Brain pericyte (primary cell): ENCODE measurements around the gene PRAMEF20.
"Not testable (repeated sequence)": the region's sequence is repeated elsewhere in the genome, so short reads cannot be mapped to it uniquely, and the experiment has no call there.

Source experiments
- DNase-seq: peaks from one replicate; pipeline ENCODE4 v3.0.0-alpha.2; 2012; ENCODE audit warnings: low read depth, low spot score

Gene PRAMEF20

DNA sequence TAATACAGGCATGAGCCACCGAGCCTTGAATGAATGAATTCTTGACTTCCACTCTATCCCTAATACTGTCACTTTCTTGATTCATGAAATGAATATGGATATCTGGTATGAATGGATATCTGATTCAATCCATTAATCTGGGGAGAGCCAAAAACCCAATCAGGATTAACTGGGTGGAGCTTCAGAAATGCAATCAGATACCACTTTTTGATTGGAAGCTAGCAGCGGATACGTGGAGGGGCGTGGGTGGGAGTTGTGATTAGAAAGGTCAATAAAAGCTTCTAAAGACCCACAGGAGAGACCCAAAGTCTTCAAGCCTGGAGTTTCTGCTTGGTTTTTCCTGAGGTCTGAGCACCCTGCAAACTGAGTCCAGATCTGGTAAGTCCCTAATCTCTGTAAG lies at the start of gene PRAMEF20:
PRAMEF20 (plus strand) TSS at position 301 of the 400 bp plus-strand sequence. CDS start 5,905 bp downstream, outside the sequence.
- not testable (repeated sequence) for DNase-seq

DNA sequence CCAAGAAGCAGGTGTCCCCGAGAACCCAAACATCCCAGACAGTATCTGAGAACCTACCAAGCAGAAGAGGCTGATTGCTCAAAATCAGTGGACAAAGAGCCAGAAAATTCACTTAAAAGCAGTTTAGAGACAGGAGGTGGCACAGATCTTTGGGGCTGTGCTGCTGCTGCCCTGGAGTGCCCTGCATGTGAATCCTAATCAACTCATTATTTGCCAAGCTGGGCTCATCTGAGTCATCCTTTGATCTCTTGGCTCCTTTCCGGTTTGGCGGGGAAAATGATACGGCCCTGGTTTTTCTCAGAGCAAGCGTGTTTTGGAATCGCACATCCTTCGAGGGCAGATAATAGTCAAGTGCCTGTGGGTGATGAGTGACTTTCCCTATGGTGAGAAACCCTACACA lies 47.9 kb upstream of the PRAMEF20 start:
- DNase-seq, result not testable (repeated sequence)

DNA sequence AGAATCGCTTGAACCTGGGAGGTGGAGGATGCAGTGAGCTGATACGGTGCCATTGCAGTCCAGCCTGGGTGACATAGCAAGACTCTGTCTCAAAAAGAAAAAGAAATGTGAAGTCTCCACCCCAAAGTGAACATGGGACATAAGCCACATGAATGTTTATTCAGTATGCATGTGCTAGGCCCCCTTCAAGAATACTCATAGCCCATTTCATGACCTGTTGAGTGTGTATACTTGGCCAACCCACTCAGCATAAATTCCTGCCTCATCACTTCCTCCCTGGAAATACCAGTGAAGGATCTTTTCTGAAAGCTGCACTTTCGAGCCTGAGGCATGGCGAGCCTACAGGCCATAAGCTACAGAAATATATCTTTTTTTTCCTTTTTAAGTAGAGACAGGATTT lies 45.3 kb upstream of the PRAMEF20 start:
- DNase-seq, result not testable (repeated sequence)

DNA sequence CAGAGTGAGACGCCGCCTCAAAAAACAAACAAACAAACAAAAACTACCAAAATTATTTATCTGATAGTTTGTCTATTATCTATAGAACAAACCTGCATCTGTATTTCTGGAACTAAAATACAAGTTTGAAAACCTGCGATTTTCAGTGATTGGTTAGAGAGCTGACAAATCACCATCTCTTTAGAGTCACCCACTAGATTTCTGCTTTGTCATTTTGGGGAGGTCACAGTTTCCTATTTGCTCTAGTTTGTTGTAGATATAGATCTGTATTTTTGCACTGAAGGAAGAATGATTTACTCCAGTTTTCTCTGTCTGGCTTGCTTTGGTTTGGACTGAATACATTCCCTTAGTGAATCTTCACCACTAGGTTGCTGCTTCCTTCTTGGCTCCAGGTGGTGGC lies 43.7 kb upstream of the PRAMEF20 start:
- not testable (repeated sequence) for DNase-seq

DNA sequence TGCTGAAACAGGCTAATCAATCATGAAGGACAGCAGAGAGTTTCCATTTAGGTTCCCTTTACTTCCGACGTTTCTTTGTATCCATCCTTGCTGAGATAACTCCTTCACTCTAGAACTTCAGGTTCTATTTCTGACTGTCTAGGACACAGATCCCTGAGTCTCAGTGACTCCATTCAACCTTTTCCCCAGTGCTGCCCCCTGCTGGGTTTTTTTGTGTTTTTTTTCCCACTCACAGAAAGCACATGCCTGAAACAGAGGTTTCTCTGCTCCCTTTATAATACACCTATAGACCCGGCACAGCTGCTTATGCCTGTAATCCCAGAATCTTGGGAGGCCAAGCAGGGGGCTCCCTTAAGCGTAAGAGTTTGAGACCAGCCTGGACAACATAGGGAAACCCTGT lies 41.7 kb upstream of the PRAMEF20 start:
- DNase-seq, result not testable (repeated sequence)

DNA sequence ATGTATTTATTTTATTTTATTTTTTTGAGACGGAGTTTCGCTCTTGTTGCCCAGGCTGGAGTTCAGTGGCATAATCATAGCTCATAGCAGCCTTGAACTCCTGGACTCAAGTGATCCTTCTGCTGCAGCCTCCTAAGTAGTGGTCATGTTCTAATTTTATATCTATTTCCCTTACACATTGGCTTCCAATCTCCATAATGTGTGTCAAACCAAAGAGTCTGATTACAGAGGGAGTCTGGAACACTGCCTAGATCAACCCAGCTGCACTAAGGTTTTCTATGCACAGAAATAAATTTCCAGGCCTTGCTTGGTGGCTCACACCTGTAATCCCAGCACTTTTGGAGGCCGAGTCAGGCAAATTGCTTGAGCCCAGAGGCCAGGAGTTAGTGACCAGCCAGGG lies 31.3 kb upstream of the PRAMEF20 start:
- DNase-seq, result not testable (repeated sequence)

DNA sequence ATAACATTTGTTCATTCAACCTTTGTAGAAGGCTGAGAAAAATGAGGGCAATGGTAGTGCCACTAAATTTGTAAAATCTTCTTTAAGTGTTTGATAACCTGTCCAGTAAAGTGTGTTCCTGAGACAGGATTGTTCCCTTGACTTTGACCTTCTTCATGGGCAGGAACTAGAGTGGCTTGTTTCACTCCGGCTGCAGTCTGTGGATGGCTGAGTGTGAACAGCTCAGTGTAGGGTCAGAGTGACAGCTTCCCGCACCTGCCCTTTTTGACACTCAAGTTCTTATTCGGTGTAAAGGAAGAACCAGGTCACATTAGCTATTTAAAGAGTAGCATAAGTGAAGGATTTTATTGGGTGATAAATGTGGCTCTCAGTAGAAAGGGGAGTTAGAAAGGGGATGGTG lies 29.9 kb upstream of the PRAMEF20 start:
- not testable (repeated sequence) for DNase-seq

DNA sequence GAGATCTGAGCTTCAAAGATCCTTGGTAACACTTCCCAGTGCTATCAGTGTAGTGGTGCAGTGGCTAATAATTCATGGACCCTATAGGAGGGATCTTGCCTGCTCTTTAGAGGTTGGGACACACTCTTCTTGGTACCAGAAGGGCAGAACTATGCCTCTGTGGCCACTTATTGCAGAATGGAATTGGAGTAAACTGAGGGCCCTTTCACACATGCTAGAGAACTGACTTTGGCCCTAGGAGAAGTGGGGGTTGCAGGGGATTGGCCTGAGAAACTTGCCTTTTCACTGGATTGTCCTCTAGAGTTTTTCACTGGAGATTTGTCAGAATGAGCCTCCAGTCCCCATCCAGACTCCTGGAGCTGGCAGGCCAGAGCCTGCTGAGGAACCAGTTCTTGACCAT lies 20.9 kb upstream of the PRAMEF20 start, which contains the start of gene PRAMEF17:
PRAMEF17 (plus strand) TSS at position 301 of the 400 bp plus-strand sequence; CDS start at position 327, 26 bp downstream.
- not testable (repeated sequence) for DNase-seq

DNA sequence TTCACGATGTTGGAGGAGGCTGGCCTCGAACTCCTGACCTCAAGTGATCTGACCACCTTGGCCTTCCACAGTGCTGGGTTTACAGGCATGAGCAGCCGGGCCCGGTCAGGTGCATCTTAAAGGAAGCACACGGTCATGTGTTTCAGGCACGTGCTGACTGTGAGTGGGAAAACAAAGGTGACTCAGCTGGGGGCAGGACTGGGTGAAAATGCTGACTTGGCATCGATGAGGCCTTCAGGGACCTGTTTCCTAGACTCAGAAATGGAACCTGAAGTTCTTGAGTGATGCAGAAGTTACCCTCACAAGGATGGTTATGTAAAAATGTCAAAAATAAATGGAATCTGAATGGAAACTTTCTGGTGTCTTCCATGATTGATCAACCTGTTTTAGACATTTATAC lies 17.2 kb upstream of the PRAMEF20 start:
- not testable (repeated sequence) for DNase-seq

DNA sequence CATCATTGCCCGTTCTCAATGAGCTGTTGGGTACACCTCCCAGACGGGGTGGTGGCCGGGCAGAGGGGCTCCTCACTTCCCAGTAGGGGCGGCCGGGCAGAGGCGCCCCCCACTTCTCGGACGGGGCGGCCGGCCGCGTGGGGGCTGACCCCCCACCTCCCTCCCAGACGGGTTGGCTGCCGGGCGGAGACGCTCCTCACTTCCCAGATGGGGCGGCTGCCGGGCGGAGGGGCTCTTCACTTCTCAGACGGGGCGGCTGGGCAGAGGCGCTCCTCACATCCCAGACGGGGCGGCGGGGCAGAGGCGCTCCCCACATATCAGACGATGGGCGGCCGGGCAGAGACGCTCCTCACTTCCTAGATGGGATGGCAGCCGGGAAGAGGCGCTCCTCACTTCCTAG lies 15.5 kb upstream of the PRAMEF20 start:
- DNase-seq, result not testable (repeated sequence)

DNA sequence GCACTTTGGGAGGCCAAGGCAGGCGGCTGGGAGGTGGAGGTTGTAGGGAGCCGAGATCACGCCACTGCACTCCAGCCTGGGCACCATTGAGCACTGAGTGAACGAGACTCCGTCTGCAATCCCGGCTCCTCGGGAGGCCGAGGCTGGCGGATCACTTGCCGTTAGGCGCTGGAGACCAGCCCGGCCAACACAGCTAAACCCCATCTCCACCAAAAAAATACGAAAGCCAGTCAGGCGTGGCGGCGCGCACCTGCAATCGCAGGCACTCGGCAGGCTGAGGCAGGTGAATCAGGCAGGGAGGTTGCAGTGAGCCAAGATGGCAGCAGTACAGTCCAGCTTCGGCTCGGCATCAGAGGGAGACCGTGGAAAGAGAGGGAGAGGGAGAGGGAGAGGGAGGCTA lies 14.9 kb upstream of the PRAMEF20 start:
- not testable (repeated sequence) for DNase-seq

DNA sequence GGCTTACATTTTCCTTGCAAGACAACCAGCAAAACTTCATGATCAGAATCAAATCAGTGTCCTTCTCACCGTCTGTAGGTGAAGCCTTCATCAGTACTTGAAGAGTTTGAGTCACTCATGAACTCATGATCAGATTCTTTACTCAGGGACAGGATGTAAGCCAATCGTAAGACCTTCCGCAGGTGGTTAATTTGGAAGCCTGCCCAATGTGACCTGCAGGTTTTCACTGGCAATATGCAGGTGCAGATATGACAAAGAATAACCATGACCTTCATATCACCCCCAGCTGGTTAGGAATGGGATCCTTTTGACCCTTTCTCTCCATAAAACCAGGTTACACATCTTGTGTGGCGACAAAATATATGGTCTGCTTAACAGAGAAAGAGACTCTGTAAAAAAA lies 2.4 kb upstream of the PRAMEF20 start:
- DNase-seq, result no peak

DNA sequence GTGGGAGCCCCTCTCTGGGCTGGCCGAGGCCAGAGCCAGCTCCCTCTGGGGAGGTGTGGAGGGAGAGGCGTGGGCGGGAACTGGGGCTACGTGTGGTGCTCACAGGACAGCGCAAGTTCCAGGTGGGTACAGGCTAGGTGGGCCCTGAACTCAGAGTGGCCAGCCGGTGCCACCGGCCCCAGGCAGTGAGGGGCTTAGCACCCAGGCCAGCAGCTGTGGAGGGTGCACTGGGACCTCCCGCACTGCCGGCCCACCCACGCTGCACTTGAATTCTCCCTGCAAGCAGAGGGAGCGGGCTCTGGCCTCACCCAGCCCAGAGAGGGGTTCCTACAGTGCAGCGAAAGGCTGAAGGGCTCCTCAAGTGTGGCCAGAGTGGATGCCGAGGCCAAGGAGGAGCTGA lies 20.2 kb downstream of the PRAMEF20 start:
- DNase-seq, result no peak

DNA sequence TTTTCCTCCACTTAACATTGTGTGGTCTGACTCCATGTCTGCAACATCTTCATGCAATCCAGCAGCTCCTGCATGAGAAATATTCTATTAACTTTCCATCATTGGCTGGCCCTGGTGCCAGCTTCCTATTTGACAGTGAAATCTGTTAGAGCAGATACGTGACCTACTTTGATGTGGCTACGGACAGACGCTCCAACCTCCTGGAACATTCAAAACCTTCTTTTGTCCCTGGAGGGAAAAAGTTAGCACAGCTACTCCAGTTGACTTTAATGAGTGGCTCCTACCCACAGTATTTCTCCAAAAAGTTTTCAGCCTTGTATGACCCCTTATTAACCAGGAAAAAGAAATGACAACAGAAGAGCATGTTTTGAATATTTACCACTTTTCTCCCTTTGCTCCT lies 22.0 kb downstream of the PRAMEF20 start:
- no peak for DNase-seq

DNA sequence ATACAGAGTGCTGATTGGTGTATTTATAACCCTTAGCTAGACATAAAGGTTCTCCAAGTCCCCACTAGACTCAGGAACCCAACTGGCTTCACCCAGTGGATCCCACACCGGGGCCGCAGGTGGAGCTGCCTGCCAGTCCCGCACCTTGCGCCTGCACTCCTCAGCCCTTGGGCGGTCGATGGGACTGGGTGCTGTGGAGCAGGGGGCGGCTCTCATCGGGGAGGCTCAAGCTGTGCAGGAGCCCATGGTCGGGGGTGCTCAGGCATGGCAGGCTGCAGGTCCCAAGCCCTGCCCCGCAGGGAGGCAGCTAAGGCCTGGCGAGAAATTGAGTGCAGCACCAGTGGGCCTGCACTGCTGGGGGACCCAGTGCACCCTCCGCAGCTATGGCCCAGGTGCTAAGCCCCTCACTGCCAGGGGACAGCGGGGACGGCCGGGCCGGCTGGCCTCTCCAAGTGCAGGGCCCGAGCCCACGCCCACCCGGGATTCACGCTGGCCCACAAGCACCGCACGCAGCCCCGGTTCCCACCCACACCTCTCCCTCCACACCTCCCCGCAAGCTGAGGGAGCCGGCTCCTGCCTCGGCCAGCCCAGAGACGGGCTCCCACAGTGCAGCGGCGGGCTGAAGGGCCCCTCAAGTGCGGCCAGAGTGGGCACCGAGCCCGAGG lies 23.6 kb downstream of the PRAMEF20 start:
- not testable (repeated sequence) for DNase-seq

DNA sequence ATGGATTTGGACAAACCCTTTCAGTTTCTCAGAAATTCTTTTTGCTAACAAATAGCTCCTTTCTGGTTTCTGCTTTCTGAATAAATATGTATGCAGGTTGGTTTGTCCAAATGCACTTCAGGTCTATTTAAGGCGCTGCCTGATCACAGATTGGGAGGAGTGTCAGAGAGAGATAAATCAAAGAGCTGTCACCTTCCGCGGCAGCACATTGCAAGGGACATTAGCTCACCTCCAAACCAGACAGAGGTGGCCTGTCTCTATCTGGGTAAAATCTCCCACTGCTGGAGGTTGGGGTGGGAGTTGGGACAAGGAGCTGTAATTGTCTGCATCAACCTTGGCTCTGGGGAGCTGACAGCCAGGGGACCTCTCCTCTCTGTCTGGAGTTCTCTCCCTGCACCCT lies 25.2 kb downstream of the PRAMEF20 start:
- DNase-seq, result no peak

DNA sequence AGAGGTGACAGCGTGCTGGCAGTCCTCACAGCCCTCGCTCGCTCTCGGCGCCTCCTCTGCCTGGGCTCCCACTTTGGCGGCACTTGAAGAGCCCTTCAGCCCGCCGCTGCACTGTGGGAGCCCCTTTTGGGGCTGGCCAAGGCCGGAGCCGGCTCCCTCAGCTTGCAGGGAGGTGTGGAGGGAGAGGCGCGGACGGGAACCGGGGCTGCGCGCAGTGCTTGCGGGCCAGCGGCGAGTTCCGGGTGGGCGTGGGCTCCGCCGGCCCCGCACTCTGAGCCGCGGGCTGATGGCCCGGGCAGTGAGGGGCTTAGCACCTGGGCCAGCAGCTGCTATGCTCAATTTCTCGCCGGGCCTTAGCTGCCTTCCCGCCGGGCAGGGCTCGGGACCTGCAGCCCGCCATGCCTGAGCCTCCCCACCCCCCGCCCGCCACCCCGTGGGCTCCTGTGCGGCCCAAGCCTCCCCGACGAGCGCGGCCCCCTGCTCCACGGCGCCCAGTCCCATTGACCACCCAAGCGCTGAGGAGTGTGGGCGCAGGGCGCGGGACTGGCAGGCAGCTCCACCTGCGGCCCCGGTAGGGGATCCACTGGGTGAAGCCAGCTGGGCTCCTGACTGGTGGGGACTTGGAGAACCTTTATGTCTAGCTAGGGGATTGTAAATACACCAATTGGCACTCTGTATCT lies 29.0 kb downstream of the PRAMEF20 start:
- not testable (repeated sequence) for DNase-seq

DNA sequence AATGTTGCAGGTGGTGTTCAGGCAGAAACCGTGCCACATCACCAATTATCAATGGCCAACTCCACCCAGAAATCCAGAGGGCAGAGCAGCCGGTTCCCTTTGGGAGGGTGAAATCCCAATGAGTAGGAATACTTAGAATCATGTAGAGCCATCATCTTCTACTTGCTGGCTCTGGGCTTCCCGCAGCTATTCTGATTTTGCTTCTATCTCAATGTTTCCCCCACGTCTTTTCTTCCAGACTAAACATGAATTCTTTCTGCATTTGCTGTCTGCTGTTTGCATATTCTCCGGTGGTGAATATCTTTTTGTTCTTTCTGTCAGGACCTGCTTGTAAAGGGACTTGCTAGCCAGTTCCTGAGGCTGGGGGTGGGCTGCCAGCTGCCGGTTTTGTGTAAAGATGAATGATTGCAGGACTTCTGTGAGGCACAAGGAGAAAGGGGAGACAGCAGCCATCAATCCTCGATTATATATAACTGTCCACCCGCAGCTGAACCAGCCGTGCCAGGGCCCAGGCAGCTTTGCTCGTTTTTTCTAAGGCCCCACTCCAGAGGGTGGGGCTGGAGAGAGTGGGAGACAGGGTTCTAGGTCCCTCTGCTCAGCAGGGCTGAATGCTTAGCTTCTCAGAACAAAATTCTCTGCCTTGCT lies 33.2 kb downstream of the PRAMEF20 start:
- no peak for DNase-seq

DNA sequence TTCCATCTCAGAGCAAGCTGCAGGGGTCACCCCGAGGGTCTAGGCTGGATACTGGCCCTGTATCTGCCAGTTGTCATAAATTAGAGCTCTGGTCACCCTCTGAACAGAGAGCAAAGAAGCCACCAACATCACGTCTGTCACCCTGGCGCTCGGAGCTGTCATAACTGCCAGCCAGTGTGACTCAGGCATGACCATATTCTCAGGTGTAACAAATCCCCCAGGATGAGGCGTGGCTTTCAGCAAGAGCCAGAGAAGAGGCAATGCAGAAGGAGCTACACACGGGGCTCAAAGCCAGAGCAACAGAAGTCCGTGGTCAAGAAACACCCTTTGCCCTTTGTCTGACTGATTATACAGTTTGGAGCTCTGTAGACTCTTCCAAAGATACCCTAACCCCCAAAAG lies 40.0 kb downstream of the PRAMEF20 start:
- DNase-seq, result no peak

DNA sequence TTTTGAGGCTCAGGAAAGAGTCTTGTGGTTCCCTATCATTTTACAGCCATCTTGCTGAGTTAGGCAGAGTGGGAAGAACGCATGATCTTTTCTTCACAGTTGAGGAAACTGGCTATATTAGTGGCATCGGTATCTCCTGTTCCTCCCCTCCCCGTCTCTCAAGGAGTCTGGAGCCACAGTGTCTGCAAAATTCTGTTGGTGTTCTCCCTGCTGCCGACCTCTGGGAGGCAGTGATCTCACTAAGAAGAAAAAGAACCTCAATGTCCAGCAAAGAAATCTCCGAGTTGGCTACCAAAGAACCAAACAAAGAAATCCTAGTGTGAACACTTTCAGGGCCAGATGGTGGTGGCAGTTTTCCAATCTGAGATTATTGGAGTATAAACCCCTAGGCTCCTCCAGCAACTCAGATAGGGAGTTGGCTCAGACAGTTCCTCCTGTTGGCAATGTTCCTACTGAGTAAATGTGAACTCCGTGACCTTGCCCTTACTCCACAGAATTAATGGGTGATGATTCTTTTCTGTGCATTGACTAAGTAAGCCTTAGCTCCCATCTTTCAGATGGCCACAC lies 41.2 kb downstream of the PRAMEF20 start:
- no peak for DNase-seq

DNA sequence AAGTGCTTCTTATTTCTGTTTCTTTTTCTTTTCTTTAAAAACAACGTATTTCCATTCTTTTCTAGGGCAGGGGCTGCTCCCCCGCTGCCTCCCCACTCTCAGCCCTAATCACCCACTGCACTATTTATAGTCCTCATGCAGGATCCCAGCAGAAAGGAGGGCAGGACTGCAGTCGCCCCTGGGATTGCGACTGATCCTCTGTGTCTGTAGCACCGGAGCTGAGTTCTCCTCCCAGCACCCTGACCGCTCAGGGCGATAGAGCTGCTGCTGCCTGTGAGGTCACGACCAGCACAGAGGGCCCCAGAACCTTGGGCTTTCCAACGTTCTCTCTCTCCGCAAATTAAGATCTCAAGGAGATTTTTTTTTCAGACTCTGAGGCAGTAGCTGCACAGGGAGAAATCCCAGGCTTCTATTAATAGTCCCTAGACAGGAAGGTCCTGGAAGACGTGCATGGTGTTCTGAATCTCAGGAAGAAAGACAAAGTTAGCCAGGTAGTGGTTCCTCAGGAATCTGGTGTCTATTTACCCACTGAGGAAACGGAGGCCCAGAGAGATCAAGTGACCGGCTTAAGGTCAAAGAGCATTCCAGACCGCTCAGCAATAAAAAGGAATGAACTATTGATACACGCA lies 46.8 kb downstream of the PRAMEF20 start:
- DNase-seq, result no peak

DNA sequence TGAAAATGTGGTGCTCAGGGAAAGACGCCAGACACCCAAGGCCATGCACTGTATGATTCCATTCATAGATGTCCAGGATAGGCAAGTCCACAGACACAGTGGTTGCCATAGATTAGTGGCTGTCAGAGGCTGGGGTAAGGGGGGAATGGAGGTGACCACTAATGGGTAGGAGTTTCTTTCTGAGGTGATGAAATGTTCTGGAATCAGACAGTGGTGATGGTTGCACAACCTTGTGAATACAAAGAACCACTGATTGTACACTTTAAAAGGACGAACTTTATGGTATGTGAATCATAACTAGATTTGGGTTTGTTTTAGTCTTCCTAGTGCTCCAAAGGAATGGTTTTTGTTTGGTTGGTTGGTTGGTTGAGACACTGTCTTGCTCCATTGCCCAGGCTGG lies 51.7 kb downstream of the PRAMEF20 start:
- DNase-seq, result no peak
